ENCODE results near the gene ITGA11.

- TF ChIP-seq, protein P1, sequence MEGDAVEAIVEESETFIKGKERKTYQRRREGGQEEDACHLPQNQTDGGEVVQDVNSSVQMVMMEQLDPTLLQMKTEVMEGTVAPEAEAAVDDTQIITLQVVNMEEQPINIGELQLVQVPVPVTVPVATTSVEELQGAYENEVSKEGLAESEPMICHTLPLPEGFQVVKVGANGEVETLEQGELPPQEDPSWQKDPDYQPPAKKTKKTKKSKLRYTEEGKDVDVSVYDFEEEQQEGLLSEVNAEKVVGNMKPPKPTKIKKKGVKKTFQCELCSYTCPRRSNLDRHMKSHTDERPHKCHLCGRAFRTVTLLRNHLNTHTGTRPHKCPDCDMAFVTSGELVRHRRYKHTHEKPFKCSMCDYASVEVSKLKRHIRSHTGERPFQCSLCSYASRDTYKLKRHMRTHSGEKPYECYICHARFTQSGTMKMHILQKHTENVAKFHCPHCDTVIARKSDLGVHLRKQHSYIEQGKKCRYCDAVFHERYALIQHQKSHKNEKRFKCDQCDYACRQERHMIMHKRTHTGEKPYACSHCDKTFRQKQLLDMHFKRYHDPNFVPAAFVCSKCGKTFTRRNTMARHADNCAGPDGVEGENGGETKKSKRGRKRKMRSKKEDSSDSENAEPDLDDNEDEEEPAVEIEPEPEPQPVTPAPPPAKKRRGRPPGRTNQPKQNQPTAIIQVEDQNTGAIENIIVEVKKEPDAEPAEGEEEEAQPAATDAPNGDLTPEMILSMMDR (conservative IDR thresholded peaks at IDR 0.05; ENCODE audit: low read depth in 2 of 2): no peak
- TF ChIP-seq POLR2AphosphoS5 (IDR thresholded peaks at IDR 0.05; ENCODE audit: low read depth) (no peak), REST (IDR thresholded peaks at IDR 0.05; ENCODE audit: unreplicated experiment) (no peak), CREB1 (CRISPR knock-in tag; IDR thresholded peaks at IDR 0.05; ENCODE audit: low read depth) (no peak), EZH2 (IDR thresholded peaks at IDR 0.05; ENCODE audit: low read depth, unreplicated experiment) (no peak), JUNB (IDR thresholded peaks at IDR 0.05; ENCODE audit: unreplicated experiment) (no peak), EZH2phosphoT487 (IDR thresholded peaks at IDR 0.05; ENCODE audit: unreplicated experiment) (no peak), NANOG (IDR thresholded peaks at IDR 0.05; ENCODE audit: borderline replicate concordance) (no peak), ETS1 (IDR thresholded peaks at IDR 0.05) (no peak), ZNF331 (CRISPR knock-in tag; IDR thresholded peaks at IDR 0.05; ENCODE audit: low read depth) (no peak)
These were observed 79.4 kb downstream of the ITGA11 start for GRCh38 chr15:68352401-68353062.

Data from GM23338 (cell line).